MM.1S (cell line): ENCODE measurements around the gene PACS2.

ENCODE experiments used
- DNase-seq: peaks from one replicate; pipeline ENCODE4 v3.0.0-alpha.2; 2015
- H2AFZ ChIP-seq: fragments of 300-600 bp; sonication (generic); 2 replicates; pipeline ENCODE4 v1.6.0; 2016; ENCODE audit warnings: antibody characterized with exemption, low read length
- H3F3A ChIP-seq: fragments of 300-600 bp; sonication (generic); 2 replicates; pipeline ENCODE4 v1.6.1; 2016; ENCODE audit warnings: mild to moderate bottlenecking, antibody characterized with exemption, low read length, moderate library complexity, mixed read lengths; ENCODE audit not compliant: insufficient read depth
- H3K27ac ChIP-seq: fragments of 300-600 bp; sonication (generic); 2 replicates; pipeline ENCODE4 v1.5.1; 2016; ENCODE audit warnings: mild to moderate bottlenecking, low read length
- H3K27me3 ChIP-seq: fragments of 300-600 bp; sonication (generic); replicated peaks from 2 replicates; pipeline ENCODE4 v1.6.0; 2016; ENCODE audit warnings: low read length; ENCODE audit not compliant: insufficient read depth
- H3K36me3 ChIP-seq: fragments of 300-600 bp; sonication (generic); replicated peaks from 2 replicates; pipeline ENCODE4 v1.6.1; 2016; ENCODE audit warnings: mild to moderate bottlenecking, low read length, mixed read lengths; ENCODE audit not compliant: insufficient read depth
- H3K4me1 ChIP-seq: fragments of 300-600 bp; sonication (generic); 2 replicates; pipeline ENCODE4 v1.6.1; 2016; ENCODE audit warnings: low read length, mixed read lengths
- H3K4me2 ChIP-seq: fragments of 300-600 bp; sonication (generic); 2 replicates; pipeline ENCODE4 v1.6.0; 2016; ENCODE audit warnings: low read depth, low read length
- H3K4me3 ChIP-seq: fragments of 300-600 bp; sonication (generic); 2 replicates; pipeline ENCODE4 v1.5.1; 2016; ENCODE audit warnings: low read length, mixed read lengths
- H3K79me2 ChIP-seq: fragments of 300-600 bp; sonication (generic); 2 replicates; pipeline ENCODE4 v1.6.1; 2016; ENCODE audit warnings: mixed run types, low read length, mixed read lengths
- H3K9ac ChIP-seq: fragments of 300-600 bp; sonication (generic); 2 replicates; pipeline ENCODE4 v1.6.1; 2016; ENCODE audit warnings: low read length, mixed read lengths
- H3K9me2 ChIP-seq: fragments of 300-600 bp; sonication (generic); replicated peaks from 2 replicates; pipeline ENCODE4 v1.6.1; 2016; ENCODE audit warnings: mild to moderate bottlenecking, low read length, mixed read lengths; ENCODE audit not compliant: insufficient read depth
- H3K9me3 ChIP-seq: fragments of 300-600 bp; sonication (generic); replicated peaks from 2 replicates; pipeline ENCODE4 v1.6.1; 2016; ENCODE audit warnings: mild to moderate bottlenecking, low read length, mixed read lengths; ENCODE audit not compliant: insufficient read depth
- H4K20me1 ChIP-seq: fragments of 300-600 bp; sonication (generic); 2 replicates; pipeline ENCODE4 v1.6.1; 2016; ENCODE audit warnings: mild to moderate bottlenecking, low read length, moderate library complexity, mixed read lengths; ENCODE audit not compliant: insufficient read depth
- CTCF ChIP-seq: fragments of 300-600 bp; sonication (generic); IDR thresholded peaks from 2 replicates; pipeline ENCODE4 v1.5.1; 2016; ENCODE audit warnings: antibody characterized with exemption, low read length, mixed read lengths
- EZH2 ChIP-seq: fragments of 300-600 bp; sonication (generic); optimal IDR thresholded peaks from 2 replicates; pipeline ENCODE3; 2017; ENCODE audit warnings: low read depth, mild to moderate bottlenecking, antibody characterized with exemption, low read length, mixed read lengths
- EZH2phosphoT487 ChIP-seq: fragments of 300-600 bp; sonication (generic); IDR thresholded peaks from 2 replicates; pipeline ENCODE4 v1.6.1; 2018; ENCODE audit warnings: antibody characterized with exemption, low read length

PACS2 gene

GRCh38 chr14:105328070-105328677, 13.6 kb downstream of the PACS2 start:
- Histone ChIP-seq H3K27me3 (no peaks in the 10 kb centered on the region), H2AFZ (no peak overlapping the region), H3F3A (no peaks in the 10 kb centered on the region), H3K9me3 (no peaks in the 10 kb centered on the region), H3K36me3 (no peaks in the 10 kb centered on the region), H3K4me2 (no peak overlapping the region), H3K4me3 (no peak overlapping the region), H3K9ac (no peak overlapping the region), H3K79me2 (no peaks in the 10 kb centered on the region; the same call in 1 of the 2 replicates), H3K27ac (no peak overlapping the region), H4K20me1 (no peaks in the 10 kb centered on the region), H3K9me2 (no peaks in the 10 kb centered on the region), H3K4me1 (no peaks in the 10 kb centered on the region)
- TF ChIP-seq EZH2 (no peak), CTCF (no peak), EZH2phosphoT487 (no peak)
- DNase-seq = no peak

GRCh38 chr14:105328678-105329390, 14.3 kb downstream of the PACS2 start:
- no peaks in the 10 kb centered on the region for H3K36me3 ChIP-seq
- no peak overlapping the region for H3K27ac ChIP-seq
- H3K9me3 ChIP-seq = no peaks in the 10 kb centered on the region
- no peak overlapping the region for H3K9ac ChIP-seq
- H2AFZ ChIP-seq = no peak overlapping the region
- no peaks in the 10 kb centered on the region; the same call in 1 of the 2 replicates for H3K79me2 ChIP-seq
- DNase-seq = no peak
- H3K27me3 ChIP-seq = no peaks in the 10 kb centered on the region
- H3K4me2 ChIP-seq = no peak overlapping the region
- no peaks in the 10 kb centered on the region for H3K4me1 ChIP-seq
- no peak overlapping the region for H3K4me3 ChIP-seq
- no peaks in the 10 kb centered on the region for H3F3A ChIP-seq
- H3K9me2 ChIP-seq = no peaks in the 10 kb centered on the region
- no peaks in the 10 kb centered on the region for H4K20me1 ChIP-seq
- no peak for TF ChIP-seq EZH2phosphoT487
- no peak for TF ChIP-seq CTCF
- TF ChIP-seq EZH2 = no peak

GRCh38 chr14:105329411-105330150, 15.0 kb downstream of the PACS2 start:
- Histone ChIP-seq H3K36me3 (no peaks in the 10 kb centered on the region), H3K9me3 (no peaks in the 10 kb centered on the region), H3K4me1 (no peaks in the 10 kb centered on the region), H4K20me1 (no peaks in the 10 kb centered on the region), H2AFZ (no peak overlapping the region), H3K4me3 (no peak overlapping the region), H3K9me2 (no peaks in the 10 kb centered on the region), H3F3A (no peaks in the 10 kb centered on the region), H3K4me2 (no peak overlapping the region), H3K27ac (no peak overlapping the region), H3K27me3 (no peaks in the 10 kb centered on the region), H3K9ac (no peak overlapping the region), H3K79me2 (no peaks in the 10 kb centered on the region)
- no peak for DNase-seq
- TF ChIP-seq EZH2 = no peak
- no peak for TF ChIP-seq EZH2phosphoT487
- no peak for TF ChIP-seq CTCF
